GM06990 (cell line): ENCODE measurements around the gene NTM.

Experiments used
- DNase-seq: peaks from one replicate; pipeline ENCODE4 v3.0.0-alpha.2; 2011; ENCODE audit not compliant: insufficient read length; ENCODE audit errors: extremely low read depth
- H3K27me3 ChIP-seq: replicated peaks from 2 replicates; pipeline ENCODE4 v1.6.0; 2011; ENCODE audit warnings: low read length; ENCODE audit not compliant: control insufficient read depth, insufficient read depth
- H3K36me3 ChIP-seq: 2 replicates; pipeline ENCODE4 v1.5.1; 2011; ENCODE audit warnings: low read length; ENCODE audit not compliant: control insufficient read depth, insufficient read depth
- H3K4me3 ChIP-seq: replicated peaks from 2 replicates; pipeline ENCODE4 v1.5.1; 2011; ENCODE audit warnings: low read depth, mild to moderate bottlenecking, control low read depth, low read length
- TF ChIP-seq, protein P1 (sequence below): IDR thresholded peaks from 2 replicates; pipeline ENCODE4 v1.5.1; 2011; ENCODE audit warnings: low read length, control low read depth, mild to moderate bottlenecking, inconsistent platforms; ENCODE audit not compliant: insufficient read depth, poor library complexity, severe bottlenecking

Gene NTM

DNA sequence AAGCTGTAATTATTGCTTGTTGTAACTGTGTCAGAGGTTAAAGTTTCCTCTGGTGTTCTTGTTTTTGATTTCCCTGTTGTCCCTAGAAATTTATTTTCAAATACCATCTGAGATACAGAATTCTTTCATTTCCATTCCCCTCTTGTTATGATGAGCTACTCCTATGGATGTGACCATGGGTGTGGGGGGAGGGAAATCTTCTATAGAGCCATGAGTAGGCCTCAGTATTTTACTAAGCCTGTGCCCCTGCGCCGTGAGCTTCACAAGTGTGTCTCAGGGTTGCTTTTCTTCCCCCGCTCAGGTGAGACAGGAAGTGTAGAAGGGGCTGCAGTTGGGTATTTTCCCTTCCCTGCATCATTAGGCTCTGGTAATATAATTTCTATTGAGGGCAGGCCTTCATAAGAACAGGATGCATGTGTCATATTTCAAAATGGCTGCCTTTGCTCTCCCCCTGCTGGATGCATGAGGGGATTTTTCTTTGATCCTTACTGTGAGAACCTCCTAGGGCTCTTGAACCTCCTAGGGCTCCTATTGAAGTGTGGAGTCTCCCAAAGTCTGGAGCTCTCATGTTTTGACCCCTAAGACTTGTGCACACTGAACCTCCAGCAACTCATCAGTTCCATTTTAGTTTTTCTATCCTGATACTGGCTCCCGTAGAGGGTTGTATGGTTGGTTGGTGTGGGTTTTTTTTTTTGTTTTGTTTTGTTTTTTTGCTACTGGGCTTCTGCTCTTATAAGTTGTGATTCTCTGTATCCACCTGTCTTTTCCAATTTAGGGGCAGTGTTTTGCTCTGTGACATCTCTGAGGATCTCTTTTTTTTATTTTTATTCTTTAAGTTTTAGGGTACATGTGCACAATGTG is 658.2 kb downstream of the NTM start:
- Histone ChIP-seq H3K36me3 (no peaks in the 10 kb centered on the region), H3K4me3 (no peak overlapping the region), H3K27me3 (no peaks in the 10 kb centered on the region)
- no peak for DNase-seq
- TF ChIP-seq, protein P1, sequence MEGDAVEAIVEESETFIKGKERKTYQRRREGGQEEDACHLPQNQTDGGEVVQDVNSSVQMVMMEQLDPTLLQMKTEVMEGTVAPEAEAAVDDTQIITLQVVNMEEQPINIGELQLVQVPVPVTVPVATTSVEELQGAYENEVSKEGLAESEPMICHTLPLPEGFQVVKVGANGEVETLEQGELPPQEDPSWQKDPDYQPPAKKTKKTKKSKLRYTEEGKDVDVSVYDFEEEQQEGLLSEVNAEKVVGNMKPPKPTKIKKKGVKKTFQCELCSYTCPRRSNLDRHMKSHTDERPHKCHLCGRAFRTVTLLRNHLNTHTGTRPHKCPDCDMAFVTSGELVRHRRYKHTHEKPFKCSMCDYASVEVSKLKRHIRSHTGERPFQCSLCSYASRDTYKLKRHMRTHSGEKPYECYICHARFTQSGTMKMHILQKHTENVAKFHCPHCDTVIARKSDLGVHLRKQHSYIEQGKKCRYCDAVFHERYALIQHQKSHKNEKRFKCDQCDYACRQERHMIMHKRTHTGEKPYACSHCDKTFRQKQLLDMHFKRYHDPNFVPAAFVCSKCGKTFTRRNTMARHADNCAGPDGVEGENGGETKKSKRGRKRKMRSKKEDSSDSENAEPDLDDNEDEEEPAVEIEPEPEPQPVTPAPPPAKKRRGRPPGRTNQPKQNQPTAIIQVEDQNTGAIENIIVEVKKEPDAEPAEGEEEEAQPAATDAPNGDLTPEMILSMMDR: peak; percentile 31

GRCh38 chr11:132030896-132031295 is 660.5 kb downstream of the NTM start:
- Histone ChIP-seq H3K36me3 (no peaks in the 10 kb centered on the region), H3K27me3 (peaks cover 2% of the 10 kb centered on the region; the same call in 1 of the 2 replicates), H3K4me3 (no peak overlapping the region)
- TF ChIP-seq, protein P1: no peak
- DNase-seq: no peak

DNA sequence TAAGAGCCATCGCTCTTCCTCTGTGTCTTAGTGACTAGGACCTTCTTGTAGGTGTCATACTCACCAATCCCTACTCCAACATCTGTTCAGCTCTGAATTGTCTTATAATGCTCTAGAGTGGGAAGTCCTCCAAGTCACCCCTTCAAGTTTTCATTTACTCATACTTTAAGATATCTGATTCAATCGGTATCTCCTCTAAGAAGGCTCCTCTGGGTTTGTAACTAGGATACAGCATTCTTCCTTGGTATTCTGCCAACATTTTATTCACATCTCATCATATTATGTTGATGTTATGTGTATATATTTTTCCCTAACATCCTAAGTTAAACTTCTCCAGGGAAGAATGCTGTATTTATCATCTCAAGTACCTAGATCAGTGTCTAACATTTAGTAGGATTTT is 662.1 kb downstream of the NTM start:
- no peak for DNase-seq
- Histone ChIP-seq H3K27me3 (peaks cover 2% of the 10 kb centered on the region; the same call in 1 of the 2 replicates), H3K4me3 (no peak overlapping the region), H3K36me3 (no peaks in the 10 kb centered on the region)
- TF ChIP-seq, protein P1: no peak

DNA sequence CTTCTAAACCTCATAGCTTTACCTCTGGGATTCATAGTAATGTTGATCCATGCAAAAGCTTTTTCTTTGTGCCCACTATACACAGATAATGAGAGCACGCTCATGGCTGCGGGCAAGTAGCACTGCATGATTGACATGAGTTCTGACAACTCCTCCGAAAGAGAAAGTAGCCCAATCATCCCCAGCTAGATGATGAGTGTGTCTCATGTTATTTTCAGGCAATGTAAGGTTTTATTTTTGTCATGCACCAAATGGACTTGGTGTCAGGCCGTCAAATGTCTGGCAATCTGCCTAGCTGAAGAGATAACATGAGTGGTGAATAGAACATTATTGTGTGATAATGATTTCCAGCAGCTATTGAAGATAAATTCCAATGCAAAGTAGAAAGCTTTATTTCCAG is 662.6 kb downstream of the NTM start:
- DNase-seq: no peak
- Histone ChIP-seq H3K27me3 (peaks cover 2% of the 10 kb centered on the region; the same call in 1 of the 2 replicates), H3K36me3 (no peaks in the 10 kb centered on the region), H3K4me3 (no peak overlapping the region)
- TF ChIP-seq, protein P1: no peak

DNA sequence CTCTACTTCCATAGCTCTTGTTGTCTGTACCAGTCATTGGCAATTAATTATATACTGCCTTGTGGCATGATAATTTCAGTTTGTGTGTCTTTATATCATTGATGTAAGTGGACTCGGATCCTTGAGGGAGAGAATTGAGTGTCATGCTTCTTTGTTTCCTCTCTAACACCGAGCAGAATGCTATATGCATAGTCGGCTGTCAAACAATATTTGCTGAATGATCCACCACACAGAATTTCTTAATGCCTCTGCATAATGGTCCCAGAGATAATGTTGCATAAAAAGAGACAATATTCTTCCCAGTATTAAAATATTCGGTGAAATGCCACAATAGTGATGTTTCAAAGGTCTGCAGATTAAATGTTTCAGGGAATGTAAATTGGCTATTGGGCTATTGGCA is 664.8 kb downstream of the NTM start:
- TF ChIP-seq, protein P1: no peak
- H3K36me3 ChIP-seq: no peaks in the 10 kb centered on the region
- H3K27me3 ChIP-seq: peaks cover 2% of the 10 kb centered on the region; the same call in 1 of the 2 replicates
- DNase-seq: no peak
- H3K4me3 ChIP-seq: no peak overlapping the region
